Right atrium auricular region (tissue), 2 donors: ENCODE results near the gene PLXNB3. TPM values are rescaled to one million over a fixed set of nuclear protein-coding genes. Genes with fewer than 3 reads are reported as not detected.
A peak's percentile ranks its signal among the peaks of the same experiment; 100 is the strongest.
"Not testable (repeated sequence)": the region's sequence is repeated elsewhere in the genome, so short reads cannot be mapped to it uniquely, and the experiment has no call there.

Source experiments
- DNase-seq: peaks from one replicate; pipeline ENCODE4 v3.0.0-alpha.2; 2019; ENCODE audit warnings: low spot score
- H3K27ac ChIP-seq, 2 donors: fragments of 200-600 bp; sonication (generic); 1 replicate in 1 of 2; 2 replicates in 1 of 2; pipeline ENCODE4 v1.5.1; 2016 to 2019
- H3K27me3 ChIP-seq, 2 donors: fragments of 200-600 bp; sonication (generic); one replicate each; pipeline versions ENCODE4 v1.5.1 to v1.6.0; 2017 to 2019
- H3K36me3 ChIP-seq: fragments of 200-600 bp; sonication (generic); one replicate; pipeline ENCODE4 v1.5.1; 2016
- H3K4me1 ChIP-seq, 2 donors: fragments of 200-600 bp; sonication (generic); one replicate each; pipeline versions ENCODE4 v1.5.1 to v1.6.0; 2017 to 2019
- H3K4me3 ChIP-seq, 2 donors: fragments of 200-600 bp; sonication (generic); 1 replicate in 1 of 2; 2 replicates in 1 of 2; pipeline ENCODE4 v1.5.1; 2017 to 2019; ENCODE audit warnings: mild to moderate bottlenecking in 1 of 2, moderate library complexity in 1 of 2
- H3K9me3 ChIP-seq, 2 donors: fragments of 200-600 bp; sonication (generic); one replicate each; pipeline ENCODE4 v1.5.1; 2019
- CTCF ChIP-seq, 2 donors: fragments of 200-600 bp; sonication (generic); IDR thresholded peaks; one replicate each; pipeline ENCODE4 v1.5.1; 2019; ENCODE audit warnings: antibody characterized with exemption in 2 of 2
- total RNA-seq, 2 donors: library from RNA; depleted of rRNA; stranded (reverse); fragments of >200 nt; gene quantifications; one replicate each; pipeline ENCODE4 v1.1.0, GENCODE V29; 2016

The PLXNB3 gene
- total RNA-seq, 2 donors from 2014 or later, result 5.6 to 8.2 TPM

GRCh38 chrX:153740631-153741222 lies 23.3 kb upstream of the PLXNB3 start:
- Histone ChIP-seq H3K4me3 (no peak overlapping the region), H3K27me3 (no peaks in the 10 kb centered on the region), H3K36me3 (no peaks in the 10 kb centered on the region), H3K4me1 (peaks cover 0 to 7% of the 10 kb centered on the region in 2 donors), H3K27ac (no peak overlapping the region), H3K9me3 (no peaks in the 10 kb centered on the region)
- no peak for TF ChIP-seq CTCF (IDR thresholded peaks at IDR 0.05)
- DNase-seq, result no peak

GRCh38 chrX:153741446-153741845 lies 22.6 kb upstream of the PLXNB3 start:
- no peak for TF ChIP-seq CTCF (IDR thresholded peaks at IDR 0.05)
- Histone ChIP-seq H3K9me3 (no peaks in the 10 kb centered on the region), H3K36me3 (no peaks in the 10 kb centered on the region), H3K4me1 (peaks cover 0 to 7% of the 10 kb centered on the region in 2 donors), H3K4me3 (no peak overlapping the region), H3K27me3 (no peaks in the 10 kb centered on the region), H3K27ac (no peak overlapping the region)
- DNase-seq, result no peak

GRCh38 chrX:153742111-153742510 lies 21.9 kb upstream of the PLXNB3 start:
- H3K4me3 ChIP-seq, H3K36me3 ChIP-seq: not testable (repeated sequence)

GRCh38 chrX:153742796-153743467 lies 21.1 kb upstream of the PLXNB3 start:
- not testable (repeated sequence) for H3K4me1 ChIP-seq, H3K9me3 ChIP-seq, H3K27ac ChIP-seq, DNase-seq, H3K27me3 ChIP-seq, H3K36me3 ChIP-seq, H3K4me3 ChIP-seq

More at GRCh38 chrX:153742111-153742510, 21.9 kb upstream of the PLXNB3 start:
- not testable (repeated sequence) for H3K4me1 ChIP-seq, DNase-seq, H3K9me3 ChIP-seq, H3K27me3 ChIP-seq, H3K27ac ChIP-seq

GRCh38 chrX:153743468-153744209 lies 20.4 kb upstream of the PLXNB3 start:
- H3K36me3 ChIP-seq, H3K4me3 ChIP-seq, H3K4me1 ChIP-seq, H3K9me3 ChIP-seq, H3K27me3 ChIP-seq: not testable (repeated sequence)
- peak; percentile 75 for DNase-seq
- H3K27ac ChIP-seq, result peak overlapping the region in 1 of 2 donors; percentile 4

GRCh38 chrX:153744210-153745066 lies 19.6 kb upstream of the PLXNB3 start:
- Histone ChIP-seq H3K27ac (peak overlapping the region in 1 of 2 donors; percentile 4), H3K36me3 (no peaks in the 10 kb centered on the region), H3K27me3 (no peaks in the 10 kb centered on the region), H3K4me3 (no peak overlapping the region), H3K9me3 (no peaks in the 10 kb centered on the region), H3K4me1 (peaks cover 0 to 7% of the 10 kb centered on the region in 2 donors)
- no peak for DNase-seq
- TF ChIP-seq CTCF (IDR thresholded peaks at IDR 0.05), result peak in 1 of 2 donors; percentile 40

GRCh38 chrX:153745067-153745433 lies 19.0 kb upstream of the PLXNB3 start:
- H3K9me3 ChIP-seq, H3K4me1 ChIP-seq, H3K4me3 ChIP-seq, H3K27ac ChIP-seq, H3K27me3 ChIP-seq, DNase-seq, H3K36me3 ChIP-seq: not testable (repeated sequence)
